GM20000 (cell line): ENCODE data around the gene SEBOX.

Source experiments
- DNase-seq: peaks from one replicate; pipeline ENCODE4 v3.0.0; 2012; ENCODE audit warnings: low spot score
- TF ChIP-seq, protein P1 (sequence below): IDR thresholded peaks from 2 replicates; pipeline ENCODE4 v1.5.1; 2012; ENCODE audit warnings: mild to moderate bottlenecking, control low read depth; ENCODE audit errors: extremely low read depth, missing control alignments

The SEBOX gene

DNA sequence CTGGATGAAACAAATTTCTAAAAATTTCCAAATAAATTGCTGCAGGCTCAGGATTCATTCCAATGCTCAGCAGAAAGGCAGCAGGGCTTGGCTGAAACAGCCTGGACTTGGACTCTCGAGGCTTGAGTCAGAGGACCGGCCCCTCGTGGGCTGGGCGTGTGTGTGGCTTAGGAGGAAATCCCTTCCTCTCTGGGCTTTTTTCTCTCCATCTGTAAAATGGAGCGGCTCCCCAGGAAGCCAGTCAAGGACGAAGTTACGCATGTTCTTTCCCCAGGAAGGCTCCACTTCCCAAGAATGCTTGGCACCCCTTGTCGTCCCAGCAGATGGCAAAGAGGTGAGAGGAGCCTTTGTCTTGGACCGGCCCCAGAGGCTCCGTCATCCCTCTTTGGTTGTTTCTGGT, 27.5 kb upstream of the SEBOX start:
- no peak for DNase-seq
- TF ChIP-seq, protein P1, sequence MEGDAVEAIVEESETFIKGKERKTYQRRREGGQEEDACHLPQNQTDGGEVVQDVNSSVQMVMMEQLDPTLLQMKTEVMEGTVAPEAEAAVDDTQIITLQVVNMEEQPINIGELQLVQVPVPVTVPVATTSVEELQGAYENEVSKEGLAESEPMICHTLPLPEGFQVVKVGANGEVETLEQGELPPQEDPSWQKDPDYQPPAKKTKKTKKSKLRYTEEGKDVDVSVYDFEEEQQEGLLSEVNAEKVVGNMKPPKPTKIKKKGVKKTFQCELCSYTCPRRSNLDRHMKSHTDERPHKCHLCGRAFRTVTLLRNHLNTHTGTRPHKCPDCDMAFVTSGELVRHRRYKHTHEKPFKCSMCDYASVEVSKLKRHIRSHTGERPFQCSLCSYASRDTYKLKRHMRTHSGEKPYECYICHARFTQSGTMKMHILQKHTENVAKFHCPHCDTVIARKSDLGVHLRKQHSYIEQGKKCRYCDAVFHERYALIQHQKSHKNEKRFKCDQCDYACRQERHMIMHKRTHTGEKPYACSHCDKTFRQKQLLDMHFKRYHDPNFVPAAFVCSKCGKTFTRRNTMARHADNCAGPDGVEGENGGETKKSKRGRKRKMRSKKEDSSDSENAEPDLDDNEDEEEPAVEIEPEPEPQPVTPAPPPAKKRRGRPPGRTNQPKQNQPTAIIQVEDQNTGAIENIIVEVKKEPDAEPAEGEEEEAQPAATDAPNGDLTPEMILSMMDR = no peak

DNA sequence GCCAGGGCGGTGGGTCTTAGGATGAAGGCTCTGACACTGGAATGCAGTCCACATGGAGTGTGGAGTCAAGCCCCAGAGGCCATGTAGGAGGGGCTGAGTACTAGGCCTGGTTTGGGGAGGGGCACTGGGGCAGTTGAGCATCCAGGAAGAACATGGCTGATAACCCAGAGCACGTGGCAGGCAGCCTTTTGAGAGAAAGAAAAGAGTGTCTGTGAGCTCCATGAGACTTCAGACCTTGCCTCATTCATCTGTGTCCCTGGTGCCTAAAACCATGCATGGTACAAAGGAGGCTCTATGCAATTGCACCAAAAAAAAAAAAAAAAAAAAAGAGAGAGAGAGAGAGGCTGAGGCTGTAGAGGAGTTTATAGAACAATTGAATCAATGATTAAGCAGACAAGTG, 26.4 kb upstream of the SEBOX start:
- DNase-seq = no peak
- TF ChIP-seq, protein P1 = no peak

DNA sequence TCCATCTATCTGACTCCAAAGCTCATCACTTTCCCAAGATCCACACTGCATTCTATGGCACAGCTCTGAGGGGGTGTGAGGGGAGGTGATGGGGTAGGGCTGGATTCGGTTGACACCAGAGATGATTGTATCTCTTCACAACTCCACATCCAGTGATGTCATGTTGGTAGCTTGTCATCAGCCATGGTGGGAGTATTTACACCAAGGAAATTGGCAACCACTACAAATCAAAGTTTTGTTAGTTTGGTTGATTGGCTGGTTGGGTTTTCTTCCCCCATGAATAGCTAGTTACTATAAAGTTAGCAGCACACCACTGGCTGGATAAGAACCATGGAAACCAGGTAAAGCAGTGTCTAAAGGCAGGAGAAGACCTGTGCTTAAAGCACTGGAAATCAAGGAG, 26.0 kb upstream of the SEBOX start:
- DNase-seq = no peak
- TF ChIP-seq, protein P1 = no peak

DNA sequence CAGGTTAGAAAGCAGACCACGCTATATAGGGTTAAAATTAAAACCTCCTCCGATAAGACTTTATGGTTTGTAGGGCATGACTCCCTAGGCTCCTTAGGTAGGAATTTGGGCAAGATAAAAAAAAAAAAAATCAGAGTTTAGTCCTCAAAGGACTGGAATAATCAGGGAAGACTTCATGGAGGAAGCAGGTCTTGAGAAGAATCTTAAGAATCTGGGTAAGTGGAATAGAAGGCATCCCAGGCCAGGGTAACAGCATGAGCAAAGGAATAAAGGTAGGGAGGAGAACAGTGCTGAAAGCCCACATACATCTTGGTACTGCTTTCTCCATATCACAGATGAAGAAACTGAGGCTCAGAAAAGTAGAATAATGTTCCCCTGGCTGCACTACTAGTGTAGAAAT, 25.6 kb upstream of the SEBOX start:
- TF ChIP-seq, protein P1 = no peak
- DNase-seq = no peak

DNA sequence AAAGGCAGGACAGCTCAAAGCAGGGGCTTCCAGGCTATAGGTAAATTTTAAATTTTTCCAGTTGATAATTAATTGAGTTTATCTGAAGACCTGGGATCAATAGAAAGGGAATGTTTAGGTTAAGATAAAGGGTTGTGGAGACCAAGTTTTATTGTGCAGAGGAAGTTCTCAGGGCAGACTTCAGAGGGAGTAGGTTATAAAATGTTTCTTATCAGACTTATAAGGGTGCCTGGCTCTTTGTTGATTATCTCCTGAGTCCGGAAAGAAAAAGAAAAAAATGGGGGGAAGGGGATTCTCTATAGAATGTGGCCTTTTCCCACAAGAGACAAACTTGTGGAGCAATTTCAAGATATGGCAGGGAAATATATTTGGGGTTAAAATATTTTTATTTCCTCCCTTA, 25.1 kb upstream of the SEBOX start:
- TF ChIP-seq, protein P1 = no peak
- no peak for DNase-seq

DNA sequence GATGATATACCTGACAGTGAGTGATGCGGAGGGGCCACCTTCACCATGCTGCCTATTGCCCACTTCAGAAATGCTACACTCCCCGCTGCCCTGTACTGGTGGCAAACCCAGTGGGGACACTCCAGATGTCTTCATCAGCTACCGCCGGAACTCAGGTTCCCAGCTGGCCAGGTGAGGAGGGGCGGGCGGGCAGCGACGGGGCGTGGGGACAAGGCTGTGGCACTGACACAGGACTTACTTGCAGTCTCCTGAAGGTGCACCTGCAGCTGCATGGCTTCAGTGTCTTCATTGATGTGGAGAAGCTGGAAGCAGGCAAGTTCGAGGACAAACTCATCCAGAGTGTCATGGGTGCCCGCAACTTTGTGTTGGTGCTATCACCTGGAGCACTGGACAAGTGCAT, 23.1 kb upstream of the SEBOX start:
- DNase-seq = no peak
- TF ChIP-seq, protein P1 = no peak

DNA sequence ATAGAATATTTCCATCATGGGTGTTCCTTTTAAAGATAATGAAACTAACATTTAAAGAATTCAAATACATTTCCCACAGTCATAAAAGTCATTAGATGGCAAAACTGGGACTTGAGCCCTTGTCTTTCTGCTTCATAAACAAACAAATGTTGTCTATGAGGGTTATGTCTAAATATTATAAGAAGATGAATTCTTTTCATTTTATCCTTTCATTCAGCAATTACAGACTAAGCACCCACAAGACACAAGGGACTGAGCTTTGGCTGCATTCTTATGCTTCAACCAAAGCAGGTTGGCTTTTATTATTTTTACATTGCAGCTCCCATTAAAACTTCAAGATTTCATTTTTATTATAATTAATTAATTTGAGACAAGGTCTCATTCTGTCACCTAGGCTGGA, 21.4 kb upstream of the SEBOX start:
- TF ChIP-seq, protein P1 = no peak
- no peak for DNase-seq
